Kasumi-1 (cell line): ENCODE data around the gene SPIN1.

Experiments used
- DNase-seq, 2 experiments: peaks; one replicate each; lab custom pipeline; 2025; lab: John Stamatoyannopoulos, UW

Gene SPIN1

DNA sequence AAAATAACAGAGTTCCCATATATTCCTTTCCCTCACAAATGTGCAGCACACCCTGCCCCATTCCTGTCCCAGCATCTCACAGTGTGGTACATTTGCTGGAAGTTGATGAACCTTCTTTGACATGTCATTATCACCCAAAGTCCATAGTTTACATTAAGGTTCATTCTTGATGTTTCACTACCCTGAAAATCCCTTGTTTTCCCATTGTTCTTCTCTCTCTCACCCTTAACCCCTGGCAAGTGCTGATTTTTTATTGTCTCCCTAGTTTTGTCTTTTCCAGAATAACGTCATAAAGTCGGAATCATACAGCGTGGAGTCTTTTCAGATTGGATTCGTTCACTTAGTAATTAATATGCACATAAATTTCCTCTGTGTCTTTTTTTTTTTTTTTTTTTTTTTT is 48.1 kb downstream of the SPIN1 start:
- DNase-seq = no peak

DNA sequence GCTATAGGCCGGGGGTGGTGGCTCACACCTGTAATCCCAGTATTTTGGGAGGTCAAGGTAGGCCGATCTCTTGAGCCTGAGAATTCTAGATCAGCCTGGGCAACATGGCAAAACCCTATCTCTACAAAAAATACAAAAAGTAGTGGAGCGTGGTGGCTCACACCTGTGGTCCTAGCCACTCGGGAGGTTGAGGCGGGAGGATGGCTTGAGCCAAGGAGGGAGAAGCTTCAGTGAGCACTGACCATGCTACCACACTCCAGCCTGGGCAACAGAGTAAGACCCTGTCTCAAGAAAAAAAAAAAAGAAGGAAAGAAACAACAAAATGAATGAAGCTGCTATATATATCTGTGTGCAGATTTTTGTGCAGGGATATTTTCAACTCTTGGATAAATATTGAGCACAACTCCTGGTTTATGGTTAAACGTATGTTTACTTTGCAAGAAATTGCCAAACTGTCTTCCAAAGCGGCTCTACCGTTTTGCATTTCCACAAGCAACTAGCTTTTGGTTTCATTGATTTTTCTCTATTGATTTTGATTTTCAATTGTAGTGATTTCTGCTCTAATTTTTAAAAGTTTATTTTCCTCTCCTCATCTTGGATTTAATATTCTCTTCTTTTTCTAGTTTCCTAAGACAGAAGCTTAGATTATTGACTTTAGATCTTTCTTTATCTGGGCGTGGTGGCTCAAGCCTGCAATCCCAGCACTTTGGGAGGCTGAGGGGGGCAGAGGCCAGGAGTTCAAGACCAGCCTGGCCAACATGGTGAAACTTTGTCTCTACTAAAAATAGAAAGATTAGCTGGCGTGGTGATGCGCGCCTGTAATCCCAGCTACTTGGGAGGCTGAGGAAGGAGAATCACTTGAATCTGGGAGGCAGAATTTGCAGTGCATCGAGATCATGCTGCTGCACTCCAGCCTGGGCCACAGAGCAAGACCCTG is 49.2 kb downstream of the SPIN1 start:
- DNase-seq = no peak

DNA sequence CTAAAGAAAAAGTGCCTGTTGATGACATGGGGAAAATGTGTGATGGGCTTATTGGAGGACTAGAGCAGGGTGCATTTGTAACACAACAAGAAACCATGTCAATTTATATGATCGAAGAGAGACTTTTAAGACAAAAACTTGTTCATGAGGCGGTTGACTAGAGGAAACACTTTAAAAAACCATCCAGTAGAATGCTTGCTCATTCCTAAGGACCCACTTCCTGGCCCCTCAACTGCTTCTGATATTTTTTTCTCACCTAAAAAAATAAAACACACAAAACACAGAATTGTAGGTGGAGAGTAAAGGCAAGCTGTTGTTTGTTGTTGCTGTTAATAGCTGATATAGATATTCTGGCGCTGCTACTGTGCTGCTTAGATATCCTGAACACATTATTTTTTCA is 50.6 kb downstream of the SPIN1 start:
- no peak for DNase-seq

DNA sequence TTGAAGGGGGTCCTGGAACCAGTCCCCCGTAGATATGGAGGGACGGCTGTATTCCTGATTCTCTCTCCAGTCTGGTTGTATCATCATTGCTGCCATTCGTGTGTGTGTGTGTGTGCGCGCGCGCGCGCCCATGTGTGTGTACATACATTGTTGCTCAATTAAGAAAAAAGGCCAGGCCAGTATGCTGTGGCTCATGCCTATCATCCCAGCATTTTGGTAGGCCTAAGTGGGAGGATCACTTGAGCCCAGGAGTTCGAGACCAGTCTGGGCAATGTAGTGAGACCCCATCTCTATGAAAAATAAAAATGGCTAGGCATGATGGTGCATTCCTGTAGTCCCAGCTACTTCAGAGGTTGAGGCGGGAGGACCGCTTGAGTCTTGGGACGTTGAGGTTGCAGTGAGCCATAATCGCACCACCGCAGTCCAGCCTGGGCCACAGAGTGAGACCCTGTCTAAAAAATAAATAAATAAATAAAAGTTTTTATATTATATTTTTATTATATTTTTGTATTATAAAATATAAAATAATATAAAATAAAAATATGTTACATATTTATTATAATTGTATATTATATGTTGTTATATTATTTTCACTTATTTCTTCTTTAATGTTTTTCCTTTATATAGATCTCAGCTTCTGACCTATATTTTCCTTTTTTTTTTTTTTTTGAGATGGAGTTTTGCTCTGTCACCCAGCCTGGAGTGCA is 53.2 kb downstream of the SPIN1 start:
- no peak for DNase-seq

DNA sequence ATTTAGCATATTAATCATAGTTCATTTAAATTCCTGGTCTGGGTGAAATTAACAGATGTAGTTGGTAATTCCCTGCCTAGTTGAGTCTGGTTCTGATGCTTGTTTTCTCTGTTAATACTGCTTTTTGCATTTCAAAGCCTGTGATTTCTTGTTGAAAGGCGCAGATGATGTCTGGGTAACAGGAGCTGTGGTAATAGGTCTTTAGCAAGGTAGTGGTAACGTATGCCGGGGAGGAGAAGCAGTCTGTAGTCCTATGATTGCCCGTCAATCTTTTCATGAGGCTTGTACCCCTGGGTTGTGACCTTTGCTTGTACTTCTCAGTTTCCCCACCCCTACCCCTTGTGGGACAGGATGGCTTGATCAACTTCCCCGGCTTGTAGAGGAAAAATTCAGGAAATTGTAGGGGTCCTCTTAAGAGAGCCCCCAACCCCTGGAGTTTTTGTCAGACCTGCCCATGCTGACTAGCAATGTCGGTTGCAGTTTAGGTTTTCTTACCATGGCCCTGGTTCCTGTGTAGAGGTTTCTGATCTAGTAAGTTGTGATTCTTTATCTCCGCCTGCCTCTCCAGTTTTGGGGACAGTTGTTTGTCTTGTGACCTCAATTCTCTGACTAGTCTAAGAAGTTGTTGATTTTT is 55.4 kb downstream of the SPIN1 start:
- no peak for DNase-seq

DNA sequence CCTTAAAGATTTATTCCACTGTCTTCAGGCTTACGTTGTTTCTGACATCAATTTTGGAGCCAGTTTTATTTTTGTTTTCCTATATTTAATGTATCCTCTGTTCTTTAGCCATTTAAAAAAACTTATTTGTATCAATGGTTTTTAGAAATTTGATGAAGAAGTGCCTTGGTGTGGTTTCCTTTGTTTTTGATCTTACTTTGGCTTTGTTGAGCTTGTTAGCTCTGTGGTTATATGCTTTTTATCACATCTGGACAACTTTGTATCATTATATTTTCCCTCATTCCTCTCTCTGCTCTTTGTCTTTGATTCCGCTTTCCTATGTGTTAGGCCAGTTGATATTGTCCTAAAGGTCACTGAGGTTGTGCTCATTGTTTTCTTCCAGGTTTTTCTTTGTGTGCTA is 58.5 kb downstream of the SPIN1 start:
- DNase-seq = no peak

DNA sequence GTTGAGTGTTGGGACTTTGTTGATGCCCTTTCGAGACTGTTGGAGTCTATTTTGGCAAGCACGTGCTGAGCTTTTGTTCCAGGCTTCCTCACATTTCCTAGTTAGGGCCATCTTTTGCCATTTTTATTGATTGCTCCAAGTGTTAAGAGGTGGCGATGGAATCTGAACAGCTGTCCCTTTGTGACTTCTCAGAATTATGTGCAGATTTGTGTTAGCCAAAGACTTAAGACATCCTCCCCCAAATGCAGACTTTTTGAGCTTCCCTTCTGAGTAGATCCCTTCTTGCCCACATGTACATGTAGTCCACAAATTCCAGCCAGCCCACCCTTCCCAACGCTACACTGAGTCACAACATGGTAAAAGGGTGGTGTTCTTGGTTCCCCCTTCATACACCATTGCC is 59.2 kb downstream of the SPIN1 start:
- no peak for DNase-seq

DNA sequence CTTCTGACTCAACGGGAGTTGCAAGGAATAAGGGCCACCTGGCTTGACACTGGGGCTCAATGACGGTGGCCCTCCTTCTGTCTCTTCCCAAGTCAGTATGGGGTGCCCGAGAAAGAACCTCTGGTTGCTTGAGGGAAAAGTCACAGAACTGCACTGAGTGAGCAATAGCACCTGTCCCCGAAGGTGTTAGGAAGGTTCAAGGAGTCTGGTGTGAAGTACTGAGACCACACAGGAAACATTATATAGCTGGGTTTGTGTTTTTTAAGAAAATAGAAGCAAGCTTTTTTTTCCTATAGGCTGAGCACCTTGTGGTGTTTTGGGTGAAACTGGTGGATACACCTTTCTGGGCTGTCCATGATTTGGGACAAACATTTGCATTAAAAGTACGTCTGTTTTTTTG is 62.9 kb downstream of the SPIN1 start:
- no peak for DNase-seq

DNA sequence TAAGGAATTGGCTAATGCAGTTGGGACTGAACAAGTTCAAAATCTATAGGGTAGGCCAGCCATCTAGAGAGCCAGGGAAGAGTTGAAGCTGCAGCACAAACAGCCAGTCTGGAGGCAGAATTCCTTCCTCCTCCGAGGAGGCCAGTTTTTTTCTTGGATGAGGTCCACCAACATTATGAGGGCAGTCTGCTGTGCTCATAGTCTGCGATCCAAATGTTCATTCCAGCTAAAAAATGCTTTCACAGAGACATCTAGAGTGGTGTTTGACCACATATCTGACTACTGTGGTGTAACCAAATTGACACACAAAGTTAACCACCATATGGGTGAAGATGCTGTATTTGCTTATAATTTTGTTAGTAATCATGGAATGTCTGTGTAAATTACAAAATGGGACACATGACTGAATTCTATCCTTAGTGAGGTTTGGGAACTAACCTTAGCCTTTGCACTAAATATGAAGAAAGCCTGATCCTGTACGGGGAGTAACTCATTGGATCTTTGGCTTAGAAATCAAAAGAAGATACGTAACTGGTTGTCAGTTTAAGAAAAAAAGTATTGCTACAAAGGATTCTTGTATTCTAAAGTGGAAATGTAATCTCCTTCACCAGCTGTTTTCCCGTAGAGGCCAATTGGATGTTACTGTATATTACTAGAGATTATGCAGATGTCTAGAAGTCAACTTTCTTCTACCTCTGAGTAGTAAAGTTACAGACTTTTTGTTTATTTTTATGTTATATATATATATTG is 70.6 kb downstream of the SPIN1 start:
- DNase-seq = no peak

DNA sequence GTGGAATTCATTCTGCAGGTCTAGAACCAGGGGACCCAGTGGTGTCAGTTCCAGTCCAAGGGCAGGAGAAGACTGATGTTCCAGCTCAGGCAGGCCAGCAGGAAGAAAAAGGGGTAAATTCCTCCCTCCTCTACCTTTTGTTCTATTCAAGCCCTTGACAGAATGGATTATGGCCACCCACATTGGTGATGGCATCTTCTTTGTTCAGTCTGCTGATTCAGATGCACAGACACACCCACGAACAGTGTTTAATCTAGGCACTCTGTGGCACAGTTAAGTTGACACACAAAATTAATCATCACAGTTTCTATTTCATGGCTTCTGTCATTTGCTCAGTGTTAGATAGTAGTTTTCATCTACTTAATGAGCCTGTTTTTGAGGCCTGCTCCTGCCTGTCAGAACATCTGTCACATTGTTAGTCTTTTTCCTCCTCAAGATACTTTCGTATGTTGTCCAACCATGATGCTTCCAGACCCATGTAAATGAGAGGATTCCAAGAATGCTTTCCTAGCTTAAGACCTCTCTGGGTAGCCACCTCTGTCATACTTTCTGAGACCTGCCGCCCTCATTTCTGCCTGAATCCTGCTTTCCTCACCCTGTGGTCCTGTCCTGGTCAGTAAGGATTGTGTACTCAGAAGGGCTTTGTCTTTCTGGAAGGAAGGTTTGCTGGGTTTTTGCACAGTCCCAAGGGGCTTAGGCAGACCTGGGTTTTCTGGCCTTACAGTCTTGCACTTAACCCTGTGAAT is 72.5 kb downstream of the SPIN1 start:
- DNase-seq = no peak

DNA sequence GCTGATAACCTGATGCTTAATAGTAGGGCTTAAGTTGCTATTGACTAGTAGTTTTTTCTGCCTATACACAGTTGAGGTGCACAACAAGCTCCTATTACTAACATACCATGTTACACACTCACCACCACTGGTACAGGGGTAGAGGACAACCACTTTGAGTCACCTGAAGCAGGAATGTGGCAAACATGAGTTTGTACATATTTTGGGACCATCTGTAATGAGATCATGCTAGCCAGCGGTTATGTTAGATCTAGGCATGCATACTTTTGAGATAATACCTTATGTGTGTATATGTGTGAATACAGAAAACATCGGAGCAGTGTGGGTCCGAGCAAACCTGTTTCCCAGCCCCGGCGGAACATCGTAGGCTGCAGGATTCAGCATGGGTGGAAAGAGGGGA is 73.9 kb downstream of the SPIN1 start:
- no peak for DNase-seq

DNA sequence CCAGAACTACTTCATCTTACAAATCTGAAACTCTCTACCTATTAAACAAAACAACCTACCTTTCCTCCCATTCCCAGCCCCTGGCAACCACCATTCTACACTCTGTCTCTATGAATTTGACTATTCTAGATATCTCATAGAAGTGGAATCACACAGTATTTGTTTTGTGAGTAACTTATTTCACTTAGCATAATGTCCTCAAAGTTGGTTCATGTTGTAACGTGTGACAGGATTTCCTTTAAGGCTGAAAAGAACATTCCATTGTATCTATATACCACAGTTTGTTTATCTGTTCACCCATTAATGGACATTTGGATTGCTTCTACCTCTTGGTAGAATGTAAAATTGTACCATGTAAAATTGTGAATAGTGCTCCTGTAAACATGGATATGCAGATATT is 76.6 kb downstream of the SPIN1 start:
- no peak for DNase-seq

DNA sequence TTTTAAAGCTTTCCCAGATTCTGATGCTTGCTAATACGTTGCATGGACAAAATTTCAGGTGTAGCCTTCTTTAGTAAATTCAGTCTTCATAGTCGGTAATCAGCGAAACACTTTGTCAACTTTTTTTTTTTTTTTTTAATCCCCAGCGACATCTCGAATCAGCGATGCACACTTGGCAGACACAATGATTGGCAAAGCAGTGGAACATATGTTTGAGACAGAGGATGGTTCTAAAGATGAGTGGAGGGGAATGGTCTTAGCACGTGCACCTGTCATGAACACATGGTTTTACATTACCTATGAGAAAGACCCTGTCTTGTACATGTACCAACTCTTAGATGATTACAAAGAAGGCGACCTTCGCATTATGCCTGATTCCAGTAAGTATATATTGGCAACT is 80.0 kb downstream of the SPIN1 start:
- no peak for DNase-seq

DNA sequence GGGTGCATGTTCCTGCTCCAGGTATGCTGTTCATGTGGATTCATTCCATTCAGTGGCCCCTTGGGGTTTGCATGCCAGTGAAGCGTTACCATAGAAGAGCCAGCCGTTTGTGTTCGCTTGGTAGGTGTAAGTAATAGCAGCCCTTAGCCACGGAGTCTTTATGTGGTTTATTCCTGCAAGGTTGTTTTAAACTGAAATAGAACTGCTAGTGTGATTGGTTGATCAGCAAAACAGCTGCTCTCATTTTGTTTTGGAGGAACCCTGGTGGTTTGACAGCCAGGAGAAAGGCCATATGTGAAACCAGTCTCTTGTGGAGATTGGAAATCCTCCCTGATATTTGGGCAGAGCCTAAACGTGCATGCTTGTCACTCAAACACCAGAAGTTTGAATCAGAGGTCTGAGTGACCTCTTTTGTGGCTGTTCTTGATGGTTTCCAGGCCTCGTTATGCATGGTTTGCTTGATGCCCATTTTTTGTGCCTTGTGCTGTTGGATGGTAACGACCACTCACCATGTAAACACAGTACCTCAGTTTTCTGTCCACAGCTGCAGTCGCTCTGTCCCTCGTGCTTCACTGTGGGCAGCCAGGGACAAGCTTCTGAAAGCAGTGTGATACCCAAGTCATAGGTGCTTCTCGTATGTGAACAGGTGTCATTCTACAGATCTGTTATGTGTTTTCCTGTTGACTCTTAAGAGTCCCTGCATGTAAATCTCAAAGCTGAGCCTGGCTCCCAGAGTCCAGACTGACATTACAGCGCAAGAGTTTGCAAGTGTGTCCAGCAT is 88.4 kb downstream of the SPIN1 start:
- no peak for DNase-seq

DNA sequence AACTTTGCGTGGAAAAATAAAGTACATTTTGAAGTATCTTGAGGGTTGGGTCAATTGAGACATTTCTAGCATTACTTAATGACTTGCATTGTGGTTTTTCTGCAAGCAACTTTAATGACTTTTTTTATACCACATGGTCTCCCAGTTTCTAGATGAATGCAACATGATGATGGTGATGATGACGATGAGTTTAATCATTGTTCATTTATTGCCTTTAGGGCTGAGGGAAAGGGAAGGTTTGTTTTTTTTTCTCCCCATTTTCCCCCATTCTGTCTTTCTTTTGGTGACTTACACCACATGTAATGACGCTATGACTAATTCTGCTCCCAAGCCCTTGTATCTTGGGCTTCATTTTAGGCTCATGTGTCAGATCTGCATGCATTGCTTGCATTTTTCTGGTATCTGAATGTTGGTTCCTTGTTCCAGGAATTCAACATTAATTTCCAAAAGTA is 89.1 kb downstream of the SPIN1 start:
- DNase-seq = no peak

DNA sequence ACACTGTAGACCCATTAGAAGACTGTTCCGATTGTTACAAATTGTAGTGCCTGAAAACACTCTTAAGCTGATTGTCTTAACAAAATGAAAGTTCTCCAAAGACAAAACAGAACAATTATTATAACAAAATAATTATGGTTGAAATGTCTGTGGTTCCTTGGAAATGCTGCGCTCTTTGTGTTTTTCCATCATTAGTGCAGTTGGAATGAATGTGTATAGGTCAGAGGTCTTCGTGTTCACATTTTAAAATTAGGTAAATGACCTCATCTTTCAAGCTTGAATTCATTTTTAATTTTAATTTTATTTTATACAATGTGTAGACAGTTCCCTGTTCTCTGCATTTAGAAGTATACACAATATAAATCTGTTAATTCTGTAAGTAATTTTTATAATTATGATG is 90.0 kb downstream of the SPIN1 start:
- DNase-seq = no peak

DNA sequence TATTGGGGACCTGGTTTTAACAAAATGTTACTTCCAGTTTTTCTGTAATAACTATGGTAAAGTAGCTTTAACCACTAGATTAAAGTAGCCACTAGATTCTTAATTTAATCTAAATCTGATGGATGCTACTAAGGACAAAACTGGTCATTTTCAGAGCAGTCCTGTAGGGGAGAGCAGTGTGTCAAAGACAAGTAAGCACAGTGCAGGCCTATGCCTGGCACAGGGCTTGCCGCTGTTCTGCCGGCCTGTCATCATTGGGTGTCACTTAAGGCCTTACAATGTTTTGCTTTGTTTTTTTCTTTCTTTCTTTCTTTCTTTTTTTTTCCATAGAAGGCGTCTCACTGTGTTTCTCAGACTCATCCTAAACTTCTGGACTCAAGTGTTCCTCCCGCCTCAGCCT is 93.7 kb downstream of the SPIN1 start:
- DNase-seq = no peak

DNA sequence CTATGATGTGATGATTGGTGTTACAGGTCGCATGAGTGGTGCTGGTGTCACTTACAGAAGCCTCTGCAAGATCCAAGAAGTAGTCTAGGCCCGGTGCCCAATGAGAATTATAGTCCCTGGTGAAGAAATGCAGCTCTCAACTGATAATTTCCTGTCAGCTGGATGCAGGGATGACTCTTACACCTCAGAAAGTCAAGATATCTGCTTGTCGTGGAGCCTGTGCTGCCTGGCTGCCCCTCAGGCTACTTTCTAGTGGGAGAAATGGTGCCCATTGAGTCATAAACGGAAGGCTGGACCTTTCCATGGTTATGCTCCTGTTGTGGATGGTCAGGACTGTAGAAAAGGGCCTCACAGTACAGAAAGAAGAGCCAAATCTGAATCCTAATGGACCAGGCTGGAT is 99.9 kb downstream of the SPIN1 start:
- no peak for DNase-seq

DNA sequence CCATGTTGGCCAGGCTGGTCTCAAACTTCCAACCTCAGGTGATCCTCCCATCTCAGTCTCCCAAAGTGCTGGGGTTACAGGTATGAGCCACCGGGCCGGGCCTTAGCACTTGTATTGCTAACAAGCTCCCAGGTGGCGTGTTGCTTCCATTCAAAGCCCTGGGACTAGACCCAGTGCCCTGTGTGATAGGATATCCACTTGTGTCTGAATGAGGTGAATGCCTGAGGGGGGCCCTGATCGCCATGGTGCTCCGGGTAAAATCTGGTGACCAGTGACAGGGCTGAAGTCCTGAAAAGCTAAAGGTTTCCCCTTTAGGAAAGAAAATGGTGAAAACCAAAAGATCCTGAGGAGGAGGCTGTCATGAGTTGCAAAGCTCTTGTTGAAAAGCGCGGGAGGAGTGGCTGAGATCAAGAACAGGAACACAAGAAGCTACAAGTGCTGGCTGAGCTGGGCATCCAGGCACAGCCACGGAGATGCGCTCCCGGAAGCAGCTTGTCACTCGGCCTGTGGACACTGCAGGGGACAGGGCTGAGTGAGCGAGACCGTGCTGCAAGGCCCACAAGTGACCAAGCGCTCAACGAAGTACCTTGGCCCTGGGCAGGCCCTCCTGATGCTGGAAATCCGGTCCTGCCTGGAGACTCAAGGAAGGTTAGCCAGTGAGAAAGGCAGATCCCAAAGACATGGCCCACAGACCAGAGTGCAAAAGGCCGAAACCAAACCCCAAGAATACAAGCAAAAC is 106.9 kb downstream of the SPIN1 start:
- DNase-seq = no peak

DNA sequence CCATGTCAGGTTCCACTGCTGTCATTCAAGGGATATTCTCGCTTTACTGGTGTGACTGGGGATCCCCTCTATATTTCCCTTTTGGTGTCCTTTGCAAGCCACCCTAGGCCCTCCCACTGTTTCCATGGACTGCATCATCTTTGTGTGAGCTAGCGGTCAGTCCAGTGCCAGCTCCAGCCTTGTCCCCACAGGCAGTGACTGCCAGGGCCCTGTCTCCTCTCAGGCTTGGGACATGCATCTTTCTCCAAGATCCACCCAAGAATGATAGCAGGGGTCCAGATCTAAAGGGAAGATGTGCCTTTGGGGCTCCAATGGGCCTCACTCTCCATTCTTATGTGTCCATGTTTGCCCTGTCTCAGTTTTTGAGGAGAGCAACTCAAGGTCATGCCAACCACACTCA is 109.0 kb downstream of the SPIN1 start:
- no peak for DNase-seq
